GM06990 (cell line): ENCODE data around the gene CLDN3.

Source experiments
- DNase-seq: peaks from one replicate; pipeline ENCODE4 v3.0.0-alpha.2; 2011; ENCODE audit not compliant: insufficient read length; ENCODE audit errors: extremely low read depth
- H3K27me3 ChIP-seq: replicated peaks from 2 replicates; pipeline ENCODE4 v1.6.0; 2011; ENCODE audit warnings: low read length; ENCODE audit not compliant: control insufficient read depth, insufficient read depth
- H3K36me3 ChIP-seq: 2 replicates; pipeline ENCODE4 v1.5.1; 2011; ENCODE audit warnings: low read length; ENCODE audit not compliant: control insufficient read depth, insufficient read depth
- H3K4me3 ChIP-seq: replicated peaks from 2 replicates; pipeline ENCODE4 v1.5.1; 2011; ENCODE audit warnings: low read depth, mild to moderate bottlenecking, control low read depth, low read length
- CTCF ChIP-seq: IDR thresholded peaks from 2 replicates; pipeline ENCODE4 v1.5.1; 2011; ENCODE audit warnings: low read length, control low read depth, mild to moderate bottlenecking, inconsistent platforms; ENCODE audit not compliant: insufficient read depth, poor library complexity, severe bottlenecking

The CLDN3 gene

GRCh38 chr7:73739387-73739767, 30.7 kb downstream of the CLDN3 start:
- Histone ChIP-seq H3K27me3 (no peaks in the 10 kb centered on the region), H3K36me3 (peaks cover 7% of the 10 kb centered on the region), H3K4me3 (peak overlapping the region; percentile 83)
- no peak for TF ChIP-seq CTCF
- no peak for DNase-seq

GRCh38 chr7:73738612-73739386, 31.3 kb downstream of the CLDN3 start, which contains the start of gene ABHD11:
ABHD11 (minus strand) TSS chr7:73738802; CDS start chr7:73738770, 32 bp downstream.
- DNase-seq, result peak; percentile 98
- Histone ChIP-seq H3K36me3 (peaks cover 7% of the 10 kb centered on the region), H3K4me3 (peak within 1 kb of the TSS; percentile 83), H3K27me3 (no peaks in the 10 kb centered on the region)
- TF ChIP-seq CTCF, result no peak

GRCh38 chr7:73738220-73738611, 31.9 kb downstream of the CLDN3 start:
- TF ChIP-seq CTCF, result no peak
- DNase-seq, result peak; percentile 75

GRCh38 chr7:73737491-73738219, 32.4 kb downstream of the CLDN3 start:
- peaks cover 7% of the 10 kb centered on the region for H3K36me3 ChIP-seq
- no peak for DNase-seq
- peak overlapping the region; percentile 83 for H3K4me3 ChIP-seq
- no peak for TF ChIP-seq CTCF
- H3K27me3 ChIP-seq, result no peaks in the 10 kb centered on the region

More at GRCh38 chr7:73738220-73738611, 31.9 kb downstream of the CLDN3 start:
- Histone ChIP-seq H3K36me3 (peaks cover 7% of the 10 kb centered on the region), H3K27me3 (no peaks in the 10 kb centered on the region), H3K4me3 (peak overlapping the region; percentile 83)

- no peak for TF ChIP-seq CTCF
- Histone ChIP-seq H3K27me3 (no peaks in the 10 kb centered on the region), H3K36me3 (peaks cover 7% of the 10 kb centered on the region), H3K4me3 (no peak overlapping the region)
- no peak for DNase-seq
Observed at GRCh38 chr7:73736885-73737284, 33.2 kb downstream of the CLDN3 start.
